ENCODE results near the gene PANX3.
A peak's percentile ranks its signal among the peaks of the same experiment; 100 is the strongest.

Gene PANX3

DNA sequence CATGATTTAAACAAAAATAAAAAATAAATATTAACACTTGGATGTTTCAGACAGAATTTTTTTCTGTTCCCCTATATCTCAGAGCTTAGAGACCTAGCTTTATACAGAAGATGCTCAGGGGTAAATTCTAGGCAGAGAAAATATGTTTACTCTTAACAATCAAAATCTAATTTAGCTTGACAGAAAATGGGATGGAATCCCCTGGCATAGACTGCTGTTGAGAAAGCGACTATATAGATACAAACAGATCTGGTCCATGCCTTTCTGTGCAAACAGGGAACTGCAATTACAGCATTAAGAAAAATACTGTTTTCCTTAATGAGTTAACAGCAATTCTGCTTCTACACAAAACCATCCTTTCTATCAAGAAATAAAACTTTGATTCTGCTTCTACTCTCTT lies 47.8 kb downstream of the PANX3 start:
- DNase-seq, result no peak

DNA sequence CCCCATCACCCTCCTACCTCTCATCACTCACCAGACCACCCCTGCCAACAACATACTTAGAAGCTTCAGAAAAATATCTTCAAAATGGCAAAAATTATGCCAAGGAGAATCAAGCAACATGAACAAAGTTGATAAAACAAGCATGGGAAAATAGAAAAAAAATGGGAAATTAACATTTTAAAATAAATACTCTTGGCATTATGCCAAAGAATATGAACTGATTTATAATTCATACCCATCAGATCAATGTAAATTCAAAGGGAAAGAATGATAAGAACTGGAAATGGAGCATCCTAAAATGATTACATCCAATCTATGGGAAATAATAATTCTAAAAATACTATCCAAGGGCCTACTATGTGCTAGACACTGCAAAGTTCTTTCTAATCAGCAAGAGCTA lies 50.3 kb downstream of the PANX3 start:
- DNase-seq, result no peak

DNA sequence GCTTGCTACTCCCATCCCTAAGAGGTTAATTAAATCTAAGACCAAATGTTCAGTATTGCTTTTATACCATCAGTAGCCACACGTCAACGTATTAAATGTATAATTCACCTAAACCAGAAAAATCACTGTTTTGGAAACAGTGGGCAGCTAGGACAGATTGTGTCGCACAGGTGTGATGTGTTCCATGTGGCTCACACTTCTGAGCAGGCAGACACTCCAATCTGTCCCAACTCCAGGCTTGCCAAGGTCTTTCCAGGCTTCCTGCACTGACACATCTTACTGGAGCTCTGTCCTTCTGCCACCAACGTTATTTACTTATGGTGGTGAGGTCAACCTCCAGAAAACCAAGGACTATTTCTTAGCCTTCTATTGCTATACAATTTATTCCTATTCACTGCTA lies 50.9 kb downstream of the PANX3 start:
- DNase-seq, result no peak

DNA sequence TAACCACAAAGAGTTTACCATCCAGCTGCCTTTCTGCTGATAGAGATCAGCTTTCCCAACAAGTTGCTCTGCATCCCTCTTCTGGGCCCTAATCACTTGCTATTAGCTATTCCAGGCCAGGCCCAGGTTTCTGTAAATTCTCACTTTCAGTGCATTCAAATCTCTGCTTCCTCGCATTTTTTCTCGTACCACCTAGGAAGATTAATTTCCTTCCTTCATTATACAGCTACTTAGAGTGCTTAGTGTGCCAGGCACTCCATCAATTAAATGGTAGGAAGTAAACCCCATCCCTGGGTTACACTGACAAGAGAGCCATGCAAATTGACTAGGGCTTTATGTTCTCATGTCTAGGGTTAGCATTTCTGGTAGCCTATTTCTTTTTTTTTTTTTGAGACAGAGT lies 52.6 kb downstream of the PANX3 start:
- no peak for DNase-seq

DNA sequence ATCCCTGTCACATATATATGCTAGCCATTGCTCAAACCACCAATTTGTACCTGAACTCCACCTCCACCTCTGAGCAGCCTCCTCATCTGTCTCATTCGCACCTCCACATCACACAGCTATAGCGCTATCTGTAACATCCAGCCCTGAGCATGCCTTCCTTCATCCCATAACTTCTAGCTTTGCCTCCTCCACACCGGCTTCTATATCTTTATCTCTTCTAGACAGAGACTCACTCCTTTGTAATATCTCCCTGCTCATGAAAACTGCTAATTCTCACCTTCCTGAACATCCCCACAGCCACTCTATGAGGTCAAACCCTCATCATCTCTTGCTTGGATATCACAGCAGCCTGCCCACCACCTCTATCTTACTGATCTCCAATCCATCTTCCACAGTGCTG lies 56.4 kb downstream of the PANX3 start:
- no peak for DNase-seq

DNA sequence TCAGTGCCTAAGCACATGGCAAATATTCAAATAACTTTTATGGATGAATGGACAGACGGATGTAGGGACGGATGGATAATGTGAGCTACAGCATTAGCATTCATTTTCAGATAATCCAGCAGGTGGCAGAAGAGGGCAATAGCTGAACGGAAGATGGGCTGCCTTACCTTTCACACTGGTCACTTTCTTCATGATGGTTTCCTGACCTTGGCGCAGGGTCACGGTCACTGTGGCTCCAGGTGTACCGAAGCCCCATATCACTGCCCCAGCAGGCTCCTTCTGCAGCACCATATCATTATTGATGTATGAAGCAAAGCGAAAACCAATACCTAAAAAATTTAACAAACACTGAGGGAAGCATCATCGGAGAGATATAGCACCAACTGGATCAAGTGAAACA lies 58.0 kb downstream of the PANX3 start:
- DNase-seq, result peak; percentile 33
